Inferior parietal cortex (tissue), 1 donor: ENCODE data around the gene THSD7A.

Experiments
- DNase-seq: peaks from one replicate; pipeline ENCODE4 v3.0.0-alpha.2; 2016; ENCODE audit errors: extremely low spot score

THSD7A gene

DNA sequence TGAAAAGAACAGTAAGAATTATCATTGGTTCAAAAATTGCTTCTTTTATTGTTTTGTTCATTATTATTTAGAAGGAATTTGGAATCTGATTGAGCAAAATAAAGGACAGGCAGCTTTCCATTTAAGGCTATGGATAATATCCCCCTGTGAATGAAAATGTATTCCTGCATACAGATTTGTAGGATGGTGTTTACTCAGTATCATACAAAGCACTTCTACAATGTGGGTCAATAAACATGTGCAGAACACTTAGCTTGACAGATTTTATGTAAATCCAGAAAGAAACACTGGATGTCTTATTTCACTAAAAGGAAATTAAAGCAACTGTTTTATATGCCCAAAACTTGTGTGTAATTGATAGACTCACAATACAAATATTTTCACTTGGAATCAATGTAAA lies 189.7 kb downstream of the THSD7A start:
- no peak for DNase-seq

DNA sequence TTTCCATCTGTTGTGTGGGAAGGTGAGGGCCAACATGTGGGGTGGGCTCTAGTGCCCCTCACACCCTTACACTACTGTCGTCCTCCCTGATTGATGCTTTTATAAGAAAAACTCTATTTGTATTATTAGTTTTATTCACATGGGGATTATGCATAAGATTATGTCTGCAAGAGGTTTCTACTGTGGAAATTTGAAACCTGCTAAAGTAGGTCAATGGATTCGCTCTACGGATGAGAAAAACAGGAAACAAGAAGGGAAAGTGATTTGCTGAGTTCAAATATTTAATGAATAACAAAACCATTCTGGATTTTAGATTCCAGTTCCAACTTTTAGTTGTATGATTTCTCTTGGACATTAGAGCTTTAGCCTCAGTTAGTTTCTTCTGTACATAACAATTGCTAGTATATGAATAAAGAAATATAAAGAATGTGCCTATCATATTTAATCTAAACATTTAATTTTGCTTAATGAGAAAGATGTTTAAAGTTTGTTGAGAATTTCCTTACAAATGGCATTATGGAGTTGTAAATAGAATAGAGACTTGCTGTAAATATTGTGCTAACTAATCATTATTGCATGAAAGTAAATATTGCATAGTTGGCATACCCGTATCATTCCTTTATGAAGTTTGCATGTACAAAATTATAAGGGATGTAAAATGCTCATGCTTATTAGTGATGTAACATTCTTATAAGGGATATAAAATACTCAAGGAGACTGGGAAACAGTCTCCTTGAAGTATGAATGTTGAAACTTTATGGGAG lies 193.8 kb downstream of the THSD7A start:
- no peak for DNase-seq

DNA sequence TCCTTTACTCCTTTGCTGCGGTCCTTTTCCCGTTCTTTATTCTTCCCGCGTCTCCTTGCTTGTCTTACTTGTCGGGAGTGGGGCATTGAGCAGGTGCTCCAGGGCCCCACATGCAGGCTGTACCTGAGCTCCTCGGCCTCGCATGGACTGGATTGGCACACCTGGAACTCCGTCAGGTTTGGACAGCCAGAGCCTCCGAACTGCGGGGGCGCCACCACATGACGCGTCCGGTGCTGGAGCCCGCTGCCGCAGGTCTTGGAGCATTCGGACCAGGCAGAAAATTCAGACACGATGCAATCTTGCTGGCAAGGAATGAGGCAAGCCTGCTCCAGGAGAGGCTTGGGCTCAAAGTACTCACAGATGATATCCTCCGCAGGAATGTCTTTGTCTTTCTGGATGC lies 195.7 kb downstream of the THSD7A start:
- DNase-seq: no peak

DNA sequence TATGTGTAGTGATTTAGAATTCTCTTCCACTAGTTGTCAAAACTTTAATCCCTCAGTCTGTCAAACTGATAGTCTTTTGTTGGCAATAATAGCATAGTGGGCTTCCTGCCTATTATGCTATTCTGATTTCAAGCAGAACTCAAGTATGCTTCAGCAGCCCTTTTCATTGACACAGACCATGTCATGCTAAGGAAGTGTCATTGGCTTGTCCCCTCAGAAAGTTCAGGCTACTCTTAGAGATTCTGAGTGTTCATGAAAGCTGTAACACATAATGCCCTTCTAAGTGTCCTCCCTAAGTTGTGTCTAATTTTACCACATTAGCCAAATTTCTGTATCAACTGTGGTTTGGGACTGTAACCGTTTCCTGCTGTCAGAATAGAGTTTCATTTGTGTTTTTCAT lies 198.7 kb downstream of the THSD7A start:
- no peak for DNase-seq

DNA sequence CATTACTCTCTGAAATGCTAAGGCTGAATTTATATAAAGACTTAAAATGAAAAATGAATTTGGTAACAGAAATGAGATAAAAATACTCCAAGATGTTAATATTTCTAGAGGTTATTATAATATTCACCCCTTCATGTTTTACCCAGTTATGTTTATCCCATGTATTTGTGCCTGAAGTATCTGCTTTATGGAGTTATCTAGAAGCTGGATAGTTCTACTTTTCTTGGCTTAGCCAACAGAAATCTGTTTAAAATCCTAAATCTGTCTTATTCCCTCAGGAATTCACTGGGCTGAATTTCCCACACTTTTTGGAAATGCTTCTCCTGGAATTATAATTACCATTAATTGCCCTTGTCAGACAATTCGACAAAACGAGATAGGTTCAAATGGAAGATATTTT lies 201.6 kb downstream of the THSD7A start:
- DNase-seq: no peak

DNA sequence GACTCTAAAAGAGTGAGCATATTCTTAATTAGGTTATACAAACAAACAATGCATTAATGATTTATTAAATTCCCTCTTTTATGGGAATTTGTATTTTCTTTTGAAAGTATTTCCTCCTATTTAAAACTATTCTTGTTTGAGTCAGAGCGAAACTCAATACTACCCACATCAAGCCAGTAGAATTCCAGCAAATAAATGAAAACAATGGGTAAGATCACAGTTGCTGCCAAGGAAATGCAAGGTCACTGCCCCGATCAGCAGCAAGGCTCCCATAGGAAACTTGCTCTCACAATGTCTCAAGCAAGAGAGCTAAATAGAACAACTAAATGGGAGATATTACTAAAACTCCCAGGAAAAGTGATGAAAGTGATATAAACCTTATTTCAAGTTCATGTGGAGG lies 206.3 kb downstream of the THSD7A start:
- no peak for DNase-seq

DNA sequence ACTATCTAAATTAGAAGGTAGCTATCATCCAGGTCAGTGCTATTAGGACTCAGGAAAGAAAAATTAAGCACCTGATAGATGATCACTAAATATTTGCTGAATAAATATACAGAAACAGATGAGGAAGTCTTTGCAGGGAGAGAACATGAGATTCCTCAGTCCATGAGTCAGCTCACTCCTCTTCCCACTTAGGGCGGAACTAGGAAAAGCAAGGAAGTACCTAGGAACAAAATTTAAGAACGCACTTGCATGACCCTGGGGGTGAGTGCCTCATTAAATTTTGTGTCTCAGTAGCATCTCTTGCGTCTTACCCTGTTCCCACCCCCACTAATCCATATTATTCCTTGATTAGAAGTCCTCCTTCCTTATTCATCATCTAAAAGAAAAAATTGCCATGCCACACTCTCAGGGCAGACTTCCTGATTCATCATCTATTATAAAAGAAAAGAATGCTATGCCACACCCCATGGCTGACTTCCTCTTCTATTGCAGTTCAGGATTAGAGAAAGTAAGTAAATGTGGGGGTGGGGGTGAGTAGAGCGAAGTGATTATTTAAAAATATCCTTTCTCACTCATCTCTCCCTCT lies 208.8 kb downstream of the THSD7A start:
- no peak for DNase-seq

DNA sequence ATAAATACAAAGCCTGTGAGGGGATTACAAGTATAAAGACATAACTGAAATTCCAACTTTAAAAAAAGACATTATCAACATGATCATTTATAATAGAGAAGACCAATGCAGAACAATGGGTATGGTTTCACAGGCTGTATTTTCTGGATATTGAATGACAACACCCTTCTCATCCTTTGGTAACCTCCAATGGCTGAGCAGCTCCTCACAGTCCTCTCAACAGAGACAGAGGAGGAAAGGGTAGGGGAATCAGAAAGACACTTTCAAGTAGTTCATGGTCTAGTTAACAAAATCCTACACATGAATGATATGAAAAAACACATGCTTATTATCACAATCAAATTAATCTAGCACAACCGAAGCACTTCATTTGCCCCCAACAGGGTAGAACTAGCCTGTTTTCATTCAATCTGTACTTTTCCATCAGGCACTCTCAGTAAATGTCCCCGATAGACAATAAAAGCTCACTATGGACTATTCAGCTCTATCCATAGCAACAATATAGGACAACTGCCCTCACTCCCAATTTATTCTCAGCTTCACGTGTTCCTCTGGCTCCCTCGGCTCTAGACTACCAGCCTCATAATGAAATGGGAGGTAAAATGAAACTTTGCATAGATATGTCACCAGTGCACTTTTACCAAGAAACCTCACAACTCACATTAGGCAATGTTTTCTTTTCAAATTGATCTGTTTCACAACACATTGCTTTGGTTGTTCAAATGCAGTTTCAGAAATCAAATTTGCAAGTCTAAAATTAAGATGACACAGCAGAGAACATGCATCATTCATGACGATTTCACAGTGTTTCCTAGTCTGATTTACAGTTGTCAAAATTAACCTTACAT lies 211.4 kb downstream of the THSD7A start:
- no peak for DNase-seq

DNA sequence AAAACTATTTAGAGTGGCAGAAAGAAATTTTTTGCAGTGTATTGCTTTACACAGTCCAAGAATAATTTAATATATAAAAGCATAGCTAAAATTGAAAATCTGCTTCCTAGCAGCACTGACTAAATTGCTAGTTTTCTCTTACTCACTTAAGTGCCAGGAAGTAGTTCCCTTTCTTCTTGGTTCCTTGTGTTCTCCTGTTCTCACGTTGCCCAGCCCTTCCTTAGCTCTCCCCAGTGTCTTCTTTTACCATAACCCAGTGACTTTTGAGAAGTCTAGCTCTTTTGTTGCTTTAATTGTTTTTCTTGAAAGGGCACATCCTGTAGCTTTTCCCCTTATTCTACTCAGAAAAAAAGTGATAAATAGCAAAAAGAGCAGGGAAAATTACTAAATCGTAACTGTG lies 215.5 kb downstream of the THSD7A start:
- DNase-seq: no peak

DNA sequence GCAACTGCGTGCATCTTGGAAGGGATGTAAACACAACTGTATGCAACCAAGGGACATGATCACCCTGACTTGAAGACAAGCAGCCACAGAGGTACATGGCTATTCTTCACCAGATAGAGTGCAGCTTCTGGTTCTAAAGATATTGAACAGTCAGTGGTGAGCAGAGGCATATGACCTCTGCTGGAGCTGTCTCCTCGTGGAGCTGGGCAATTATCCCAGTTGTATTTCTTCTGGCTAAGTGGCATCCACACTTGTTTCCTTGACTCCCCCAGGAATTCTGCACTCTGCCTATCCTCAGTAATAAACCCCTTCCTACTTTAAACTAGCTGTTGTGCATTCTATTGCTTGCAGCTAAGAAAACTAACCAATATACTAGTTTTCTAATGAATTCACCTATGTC lies 216.8 kb downstream of the THSD7A start:
- DNase-seq: no peak

DNA sequence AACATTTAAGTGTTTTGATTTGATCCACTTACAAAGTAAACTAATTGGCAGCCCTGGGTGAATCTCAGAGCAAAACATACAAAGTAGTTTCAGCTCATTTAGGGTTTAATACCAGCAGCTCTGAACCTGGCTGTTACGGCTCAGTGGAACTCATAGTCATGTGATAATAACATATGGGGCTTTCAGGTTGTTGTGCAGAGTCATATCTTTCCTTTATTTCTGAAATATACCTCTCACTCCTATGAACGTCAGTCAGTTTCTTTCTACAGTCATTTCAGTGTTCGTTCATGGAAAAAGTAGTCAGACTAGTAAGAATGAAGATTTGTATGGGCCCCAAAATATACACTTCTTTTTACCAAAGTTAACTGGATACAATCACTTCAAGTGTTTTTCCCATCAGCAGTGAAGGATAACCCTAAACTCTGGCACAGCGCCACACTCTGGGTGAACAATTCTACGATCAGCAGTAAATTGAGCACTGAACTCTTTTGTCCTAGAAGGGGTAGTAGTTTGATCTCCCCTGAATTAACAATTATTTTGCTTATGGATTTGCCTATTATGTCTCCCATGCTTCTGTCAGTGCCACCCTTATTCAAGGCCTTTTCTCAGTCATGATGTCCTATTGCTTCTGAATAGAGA lies 218.6 kb downstream of the THSD7A start:
- DNase-seq: no peak

DNA sequence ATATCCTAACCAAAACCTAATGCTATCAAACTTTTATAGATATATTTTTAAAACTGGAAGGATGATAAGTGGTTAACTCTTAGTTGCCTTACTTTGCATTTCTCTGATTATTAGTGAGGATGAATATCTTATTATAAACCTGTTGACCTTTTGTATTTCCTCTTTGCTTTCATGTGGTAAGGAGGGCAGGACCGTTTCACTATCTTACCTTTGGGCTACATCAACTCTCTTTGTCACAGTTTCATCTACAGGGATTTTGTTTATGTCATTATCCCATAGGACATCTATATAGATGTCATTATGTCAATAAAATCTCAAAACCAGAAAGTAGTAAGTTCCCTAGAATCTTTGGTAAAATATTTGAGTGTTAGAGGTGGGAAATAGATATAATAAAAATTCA lies 219.3 kb downstream of the THSD7A start:
- no peak for DNase-seq

DNA sequence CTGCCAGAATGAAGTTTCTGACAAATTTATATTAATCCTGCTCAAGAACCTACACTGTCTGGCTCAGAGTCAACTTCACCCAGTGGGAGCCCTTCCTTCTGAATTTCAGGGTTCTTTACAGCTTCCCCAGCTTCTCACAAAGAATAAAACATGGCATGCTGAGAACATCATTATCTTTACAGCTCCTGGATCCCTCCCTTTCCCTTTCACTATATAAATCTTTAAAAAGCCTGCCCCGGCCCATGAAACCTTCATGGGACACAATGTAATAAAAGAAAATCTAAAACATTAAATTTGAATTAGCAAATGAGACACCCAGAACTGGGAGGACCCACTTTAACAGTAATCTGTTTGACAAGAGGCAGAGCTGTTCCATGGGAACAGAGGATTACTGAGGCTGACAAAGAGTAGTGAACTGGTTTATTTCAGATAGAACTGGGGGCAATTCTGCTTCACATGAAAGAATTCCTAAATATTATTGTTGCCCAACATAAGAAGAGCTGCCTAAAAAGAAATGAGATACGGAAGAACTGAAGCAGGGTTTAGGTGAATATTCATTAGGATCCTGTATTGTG lies 222.8 kb downstream of the THSD7A start:
- no peak for DNase-seq

DNA sequence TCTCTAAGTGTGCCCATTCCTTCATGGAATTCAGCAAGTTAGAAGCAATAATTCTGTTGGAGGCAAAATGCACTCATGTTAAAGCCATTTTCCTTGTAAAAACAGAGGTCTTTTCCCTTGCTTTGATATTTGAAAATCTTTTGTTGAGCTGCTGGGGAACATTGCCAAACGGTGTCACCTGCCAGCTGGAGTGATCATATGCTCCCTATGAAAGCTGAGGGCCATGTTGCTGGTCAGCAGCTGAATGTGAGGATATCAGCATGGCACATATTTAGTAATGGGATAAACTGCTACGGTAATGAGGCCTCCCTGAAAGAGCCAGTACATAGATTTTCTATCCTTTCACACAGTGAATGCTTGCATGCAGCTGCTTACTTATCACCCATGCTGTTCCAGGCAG lies 224.3 kb downstream of the THSD7A start:
- DNase-seq: no peak

DNA sequence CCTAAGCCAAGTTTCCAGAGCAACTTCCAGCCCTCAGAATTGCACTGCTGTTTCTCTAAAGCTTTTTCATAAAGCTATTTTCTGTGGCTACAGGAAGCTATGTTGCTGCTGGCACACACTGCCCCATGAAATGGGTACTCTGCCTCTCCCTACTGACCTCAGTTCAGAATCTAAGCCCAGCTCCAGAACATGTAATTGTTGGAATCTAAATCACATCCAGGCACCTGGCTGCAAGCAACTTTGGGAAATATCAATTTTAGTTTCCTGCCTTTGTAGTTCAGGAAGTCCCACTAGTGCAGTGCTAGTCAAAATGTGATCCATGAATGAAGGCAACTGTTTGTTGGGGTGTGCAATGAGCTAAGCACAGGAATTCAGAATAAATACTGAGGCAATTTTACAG lies 226.2 kb downstream of the THSD7A start:
- DNase-seq: no peak

DNA sequence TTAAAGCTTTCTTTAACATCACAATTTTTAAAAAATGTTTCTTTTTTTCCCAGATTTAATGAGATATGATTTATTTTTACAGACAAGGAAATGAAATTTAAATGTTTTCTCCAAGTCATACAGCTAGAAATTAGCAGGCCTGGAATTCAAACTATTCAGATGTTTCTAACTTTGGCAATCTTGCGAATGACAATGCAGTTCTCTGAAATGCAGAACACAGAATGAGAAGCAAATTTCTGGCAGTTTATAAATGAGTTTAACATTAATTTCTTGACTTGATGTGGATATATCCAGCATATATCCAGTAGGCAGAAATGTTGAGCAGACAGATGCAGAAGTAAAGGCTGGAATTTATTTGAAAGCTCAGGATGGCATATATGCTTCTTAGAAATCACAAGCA lies 227.5 kb downstream of the THSD7A start:
- DNase-seq: no peak

DNA sequence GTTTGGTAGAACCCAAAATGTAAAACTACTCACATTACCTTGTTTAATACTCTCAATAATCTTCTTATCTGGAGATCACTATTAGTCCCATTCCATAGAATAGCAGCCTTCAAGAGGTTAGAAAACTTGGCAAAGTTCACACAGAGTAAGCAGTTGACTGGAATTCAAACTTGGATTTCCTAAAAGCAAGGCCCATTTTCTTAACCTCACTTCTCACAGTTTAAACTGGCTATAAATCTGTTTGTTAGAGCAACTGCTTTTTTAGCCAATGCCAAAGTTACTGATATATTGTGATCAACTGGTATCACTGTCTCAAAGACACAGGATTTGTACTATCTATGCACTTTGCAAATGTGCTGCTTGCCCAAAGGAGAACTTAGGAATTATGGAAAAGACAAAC lies 230.2 kb downstream of the THSD7A start:
- DNase-seq: no peak

DNA sequence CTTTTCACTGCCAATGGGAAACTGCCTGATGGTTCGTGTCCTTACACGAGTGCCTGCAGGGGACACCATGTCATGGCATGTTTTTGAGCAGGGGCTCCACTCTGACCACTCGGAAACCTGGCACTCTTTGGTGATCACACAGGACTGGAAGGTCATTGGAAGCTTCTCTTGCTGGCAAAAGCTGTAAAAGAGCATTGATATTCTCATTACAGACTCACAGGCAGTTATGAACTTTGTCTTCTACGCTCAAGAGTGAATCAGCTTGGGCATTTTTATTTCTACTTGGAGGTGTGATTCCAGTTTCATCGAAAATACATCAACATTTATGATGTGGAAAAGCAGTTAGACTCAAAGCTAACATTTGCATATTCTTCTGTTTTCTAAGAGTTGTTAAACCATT lies 238.7 kb downstream of the THSD7A start:
- no peak for DNase-seq

DNA sequence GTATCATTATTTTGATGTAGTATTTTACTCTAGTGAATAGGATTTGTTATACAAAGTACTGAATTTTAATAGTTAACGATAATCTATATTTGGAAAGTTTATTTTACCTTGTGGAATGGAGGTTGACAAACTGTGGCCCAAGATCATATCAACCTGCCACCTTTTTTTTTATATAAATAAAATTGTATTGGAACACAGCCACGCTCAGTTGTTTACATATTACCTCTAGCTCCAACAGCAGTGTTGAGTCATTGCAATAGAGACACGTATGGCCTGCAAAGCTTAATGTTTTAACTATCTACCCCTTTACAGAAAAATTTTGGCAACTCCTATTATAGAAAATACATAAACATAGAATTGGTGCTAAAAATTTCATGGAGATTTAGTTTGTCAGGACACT lies 239.3 kb downstream of the THSD7A start:
- no peak for DNase-seq

DNA sequence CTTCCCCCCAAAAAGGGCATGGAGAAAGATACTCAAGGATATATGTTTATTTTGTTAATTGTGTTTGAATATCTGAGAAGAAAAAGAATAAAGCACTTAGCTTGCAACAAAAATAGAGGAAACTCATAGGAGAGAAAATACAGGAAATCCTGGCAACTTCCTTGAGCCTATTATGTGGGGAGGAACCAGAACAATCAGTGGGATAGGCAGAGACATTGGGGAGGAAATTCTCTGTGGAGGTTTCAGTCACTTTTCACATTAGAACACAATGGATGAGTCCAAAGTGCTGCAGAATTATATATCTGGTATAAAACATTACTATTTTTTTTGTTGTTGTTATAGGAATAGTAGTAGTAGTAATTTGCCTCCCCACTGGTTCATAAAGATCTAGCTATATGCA lies 240.1 kb downstream of the THSD7A start:
- DNase-seq: no peak

DNA sequence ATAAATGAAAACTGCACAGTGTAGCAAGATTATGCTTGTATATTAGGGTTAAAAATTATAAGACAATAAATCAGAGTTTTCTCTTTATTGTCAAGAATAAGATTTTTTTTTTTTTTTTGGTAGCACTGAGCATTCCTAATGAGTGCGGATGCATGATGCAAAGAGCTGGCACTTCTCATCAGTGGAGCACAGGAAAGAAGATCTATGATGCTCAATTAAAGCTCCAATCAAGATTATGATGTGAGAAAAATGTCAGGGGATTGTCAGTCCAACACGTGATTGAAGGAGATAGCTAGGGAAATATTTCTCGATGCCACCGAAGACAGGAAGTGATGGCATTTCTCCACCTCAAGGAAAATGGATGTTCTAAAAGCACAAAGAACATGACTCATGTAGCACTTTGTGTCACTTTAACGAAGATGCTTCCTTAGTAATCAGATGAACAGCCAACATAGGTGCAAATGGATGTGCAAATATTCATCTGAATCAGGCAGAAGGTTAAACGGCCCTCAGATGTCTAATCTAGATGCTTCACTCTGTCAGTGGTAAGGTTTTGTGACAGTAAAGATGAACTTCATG lies 240.9 kb downstream of the THSD7A start:
- DNase-seq: no peak

DNA sequence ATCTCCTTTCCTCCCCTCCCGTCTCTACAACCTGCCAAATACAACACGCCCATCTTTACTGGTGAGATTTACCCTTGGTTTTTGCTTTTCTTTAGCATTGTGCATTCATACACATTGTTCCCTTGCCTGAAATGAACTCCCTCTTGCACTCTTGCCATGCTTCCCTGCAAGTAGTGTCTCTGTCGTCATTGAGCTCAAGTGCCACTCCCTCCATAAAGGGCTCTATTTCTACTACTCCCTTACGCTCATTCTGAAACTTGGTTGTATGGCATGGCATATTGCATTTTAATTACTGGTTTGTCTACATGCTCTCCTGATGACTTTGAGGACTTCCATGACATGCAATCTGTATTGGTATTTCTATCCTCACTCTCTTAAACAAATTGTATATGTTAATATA lies 242.7 kb downstream of the THSD7A start:
- DNase-seq: no peak
